GM20000 (cell line): ENCODE results near the gene TANC1.

Experiments
- DNase-seq: peaks from one replicate; pipeline ENCODE4 v3.0.0; 2012; ENCODE audit warnings: low spot score
- TF ChIP-seq, protein P1 (sequence below): IDR thresholded peaks from 2 replicates; pipeline ENCODE4 v1.5.1; 2012; ENCODE audit warnings: mild to moderate bottlenecking, control low read depth; ENCODE audit errors: extremely low read depth, missing control alignments

The TANC1 gene

DNA sequence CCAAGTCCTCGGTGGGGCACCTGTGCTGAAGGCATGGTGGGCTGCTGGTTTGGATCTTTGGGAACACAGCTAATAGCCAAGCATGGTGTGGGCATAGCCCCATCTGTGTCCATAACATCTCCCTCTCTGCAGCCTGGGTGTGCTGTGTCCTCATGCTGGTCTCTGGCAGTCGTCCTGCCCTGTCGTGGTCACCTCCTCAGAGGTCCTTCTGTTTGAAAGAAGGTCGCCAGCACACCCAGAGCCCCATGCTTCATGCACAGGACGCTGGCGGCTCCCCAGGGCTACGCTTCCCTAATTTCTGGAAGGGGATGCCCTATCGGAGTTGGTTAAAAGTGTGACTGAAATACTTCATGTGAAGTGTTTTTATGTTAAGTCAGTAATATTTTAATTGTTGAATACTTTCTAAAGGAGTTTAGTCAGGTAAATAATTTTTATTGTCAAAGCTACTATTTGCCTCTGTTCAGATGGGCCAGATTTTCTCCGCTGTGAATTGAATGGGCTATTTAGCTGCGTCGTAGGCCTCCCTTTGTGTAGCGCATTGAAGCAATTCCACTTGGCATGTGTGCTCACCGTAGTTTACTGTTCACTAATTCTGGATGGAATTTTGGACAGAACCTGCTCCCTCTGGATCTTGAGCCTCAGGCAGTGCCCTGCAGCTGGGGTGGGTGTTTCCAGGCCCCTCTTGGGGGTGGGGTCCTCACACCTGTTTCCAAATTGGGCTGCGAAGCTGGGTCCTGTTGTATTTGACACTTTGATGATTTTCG lies 236.1 kb downstream of the TANC1 start:
- TF ChIP-seq, protein P1, sequence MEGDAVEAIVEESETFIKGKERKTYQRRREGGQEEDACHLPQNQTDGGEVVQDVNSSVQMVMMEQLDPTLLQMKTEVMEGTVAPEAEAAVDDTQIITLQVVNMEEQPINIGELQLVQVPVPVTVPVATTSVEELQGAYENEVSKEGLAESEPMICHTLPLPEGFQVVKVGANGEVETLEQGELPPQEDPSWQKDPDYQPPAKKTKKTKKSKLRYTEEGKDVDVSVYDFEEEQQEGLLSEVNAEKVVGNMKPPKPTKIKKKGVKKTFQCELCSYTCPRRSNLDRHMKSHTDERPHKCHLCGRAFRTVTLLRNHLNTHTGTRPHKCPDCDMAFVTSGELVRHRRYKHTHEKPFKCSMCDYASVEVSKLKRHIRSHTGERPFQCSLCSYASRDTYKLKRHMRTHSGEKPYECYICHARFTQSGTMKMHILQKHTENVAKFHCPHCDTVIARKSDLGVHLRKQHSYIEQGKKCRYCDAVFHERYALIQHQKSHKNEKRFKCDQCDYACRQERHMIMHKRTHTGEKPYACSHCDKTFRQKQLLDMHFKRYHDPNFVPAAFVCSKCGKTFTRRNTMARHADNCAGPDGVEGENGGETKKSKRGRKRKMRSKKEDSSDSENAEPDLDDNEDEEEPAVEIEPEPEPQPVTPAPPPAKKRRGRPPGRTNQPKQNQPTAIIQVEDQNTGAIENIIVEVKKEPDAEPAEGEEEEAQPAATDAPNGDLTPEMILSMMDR, result no peak
- no peak for DNase-seq

DNA sequence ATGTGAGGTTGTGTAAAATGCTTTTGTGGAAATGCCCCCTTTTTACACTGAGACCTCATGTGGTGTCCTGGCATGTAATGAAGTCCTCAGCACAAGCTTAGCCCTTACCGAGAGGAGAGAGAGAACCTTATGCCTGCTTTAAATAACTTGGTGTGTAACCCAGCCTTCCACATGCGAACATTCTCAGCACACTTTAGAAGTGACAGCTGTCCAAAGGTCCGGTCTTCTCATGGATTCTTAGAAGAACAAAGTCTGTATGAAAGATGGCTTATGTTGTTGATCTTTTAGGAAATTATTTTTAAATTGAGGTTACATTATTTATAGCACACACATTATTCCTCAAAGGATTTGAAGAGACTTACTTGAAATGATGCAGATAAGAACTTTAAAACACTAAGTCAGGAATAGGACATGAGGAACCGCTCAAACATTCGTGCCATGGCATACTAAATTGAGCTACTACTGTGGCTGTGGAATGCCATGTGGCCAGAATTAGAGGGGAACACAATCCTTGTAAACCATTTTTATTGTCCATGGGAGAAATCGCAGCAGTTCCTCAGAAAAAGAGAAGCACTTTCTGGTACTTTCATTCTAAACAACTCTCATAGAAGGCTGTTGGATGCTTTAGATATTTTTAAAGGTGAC lies 238.4 kb downstream of the TANC1 start:
- DNase-seq, result no peak
- TF ChIP-seq, protein P1, result no peak

DNA sequence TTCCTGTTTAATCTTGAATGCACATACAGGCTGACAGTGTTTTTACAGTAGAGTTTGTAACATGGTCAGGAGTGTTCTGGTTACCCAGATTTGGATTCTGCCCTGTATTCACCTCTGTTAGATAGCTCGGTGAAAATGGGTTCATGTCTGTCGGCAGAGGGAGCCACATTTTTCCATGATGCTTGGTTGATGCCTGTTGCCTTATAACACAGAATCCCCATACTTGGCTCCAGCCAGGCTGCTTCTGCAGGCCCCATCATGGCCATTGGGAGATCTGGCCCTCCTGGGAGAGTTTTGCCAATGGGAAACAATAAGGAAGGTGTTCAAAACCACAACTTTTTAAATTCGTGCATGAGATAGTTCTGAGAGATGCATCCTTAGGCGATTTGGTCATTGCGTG lies 240.0 kb downstream of the TANC1 start:
- no peak for DNase-seq
- TF ChIP-seq, protein P1, result no peak

DNA sequence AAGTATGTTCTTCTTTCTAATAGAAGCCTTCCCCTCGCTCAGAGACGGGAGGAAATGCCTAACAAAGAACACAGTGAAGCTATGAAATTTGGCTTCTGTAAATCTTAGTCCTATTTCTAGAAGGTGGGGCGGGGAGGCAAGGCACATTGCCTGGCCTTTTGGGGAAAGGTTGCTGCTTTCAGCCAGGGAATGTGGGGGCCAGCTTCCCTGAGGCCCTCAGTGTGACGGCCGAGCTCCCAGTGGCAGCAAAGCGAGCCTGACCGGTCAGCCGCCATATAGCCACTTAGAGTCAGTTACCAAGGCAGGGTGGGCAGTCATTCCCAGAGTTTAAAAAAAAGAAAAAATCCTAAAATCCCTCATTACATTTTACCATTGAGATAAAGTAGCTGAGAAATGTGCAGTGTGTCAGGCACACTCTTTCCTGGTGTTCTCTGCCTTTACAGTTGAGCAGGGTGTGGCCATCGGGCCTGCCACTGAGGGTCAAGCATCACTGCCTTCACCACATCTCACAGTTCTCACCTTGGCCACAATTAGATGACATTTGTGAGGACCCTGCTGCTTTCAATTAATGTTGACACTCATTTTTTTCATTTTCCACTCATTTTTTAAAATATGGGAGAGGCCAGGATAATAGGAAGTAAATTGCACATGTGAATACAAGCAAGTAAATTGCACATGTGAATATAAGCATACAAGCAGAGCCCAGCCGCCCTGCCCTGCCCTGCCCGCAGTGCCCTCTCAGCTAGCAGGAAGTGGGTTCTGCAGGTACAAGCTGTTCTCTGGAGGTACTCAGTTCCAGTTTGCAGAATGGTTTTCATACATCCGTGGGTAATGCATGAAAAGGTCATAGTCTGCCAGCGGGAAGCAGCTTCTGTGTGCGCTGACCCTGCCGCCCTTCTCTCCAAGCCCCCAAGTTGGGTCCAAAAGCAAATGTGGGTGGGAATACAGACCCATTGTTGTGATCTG lies 241.2 kb downstream of the TANC1 start:
- TF ChIP-seq, protein P1, result no peak
- DNase-seq, result no peak

DNA sequence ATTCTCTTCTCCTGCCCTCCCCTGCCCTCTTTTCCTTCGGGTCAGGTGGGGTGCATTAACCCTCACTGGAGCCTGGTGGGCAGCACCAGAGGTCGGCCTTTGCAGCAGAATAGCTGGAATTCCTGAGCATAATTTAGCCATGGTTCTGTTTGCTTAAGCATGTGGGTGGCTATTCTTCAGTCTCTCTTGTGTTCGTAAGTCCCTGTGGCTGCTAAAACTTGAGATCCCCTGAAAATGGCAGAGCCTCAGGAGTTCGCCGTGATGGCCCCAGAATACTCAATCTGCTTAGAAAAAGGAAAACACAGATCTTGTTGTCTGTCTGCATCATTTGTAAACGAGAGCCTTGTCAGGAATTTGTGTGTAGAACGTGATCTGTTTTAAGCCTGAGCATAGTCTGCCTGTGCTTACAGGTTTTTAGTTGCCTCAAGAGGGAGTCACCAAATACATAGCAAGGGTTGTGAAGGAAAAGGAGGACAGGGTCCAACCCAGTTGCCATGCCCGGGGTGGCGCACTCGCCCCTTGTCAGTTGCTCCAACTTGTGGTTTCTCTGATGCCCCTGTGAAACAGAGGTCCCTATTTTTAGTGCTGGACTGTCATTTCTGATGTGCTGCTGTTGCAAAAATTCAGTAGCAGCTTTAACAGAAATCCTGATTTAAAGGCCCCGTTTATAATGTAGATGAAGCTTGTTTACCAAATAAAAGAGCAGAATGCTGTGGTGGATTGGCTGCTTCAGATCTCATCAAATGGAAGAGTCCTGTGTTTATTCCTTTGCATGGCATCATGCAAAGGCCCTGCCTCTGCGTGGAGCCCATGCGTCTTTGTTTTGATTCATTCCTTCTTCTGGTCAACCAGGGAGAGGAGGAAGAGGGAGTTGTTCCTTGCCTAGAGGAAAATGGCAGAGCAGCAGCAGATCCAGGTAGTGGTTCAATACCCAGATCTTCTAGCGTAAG lies 243.3 kb downstream of the TANC1 start:
- TF ChIP-seq, protein P1, result no peak
- no peak for DNase-seq

DNA sequence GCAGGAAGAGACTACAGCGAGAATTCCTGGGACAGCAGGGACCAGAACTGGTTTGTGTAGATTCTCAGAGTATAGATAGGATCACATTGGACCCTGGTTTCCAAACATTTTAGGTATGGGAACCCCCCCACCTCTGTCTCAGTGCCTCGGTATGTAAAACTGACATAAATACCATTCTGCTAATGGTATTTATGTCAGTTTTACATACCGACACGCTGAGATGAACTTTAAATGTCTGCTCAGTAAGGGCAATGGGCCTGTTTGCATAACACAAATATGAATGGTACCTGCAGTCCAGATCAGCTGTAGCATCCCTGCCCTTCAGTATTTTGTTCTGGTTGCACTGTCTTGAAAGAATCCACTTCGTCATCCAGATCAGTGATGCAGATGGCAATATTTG lies 244.9 kb downstream of the TANC1 start:
- TF ChIP-seq, protein P1, result no peak
- no peak for DNase-seq
